Measurements from ENCODE around the gene NRXN2. TPM values are rescaled to one million over a fixed set of nuclear protein-coding genes. Genes with fewer than 3 reads are reported as not detected.

Gene NRXN2
- total and polyA plus RNA-seq, 10 of the 15 experiments (the other 5 are each of a cell fraction or from before 2014, with no cell fraction given): 0.03 to 1.4 (median 0.23) TPM

GRCh38 chr11:64722141-64723065 lies 594 bp downstream of the NRXN2 start (continued):
- TF ChIP-seq CEBPB (IDR thresholded peaks at IDR 0.05; ENCODE audit: borderline replicate concordance in 1 of 2, low read depth in 2 of 2, low read length in 2 of 2): no peak

- TF ChIP-seq SIN3A (IDR thresholded peaks at IDR 0.05; ENCODE audit: low read depth, low read length): no peak
- TF ChIP-seq SREBF2 (IDR thresholded peaks at IDR 0.05; ENCODE audit: low read length): no peak
- no peak for TF ChIP-seq CHD1 (IDR thresholded peaks at IDR 0.05; ENCODE audit: low read depth, low read length)
- TF ChIP-seq NR2F1 (conservative IDR thresholded peaks at IDR 0.05): no peak
- TF ChIP-seq NFYB (IDR thresholded peaks at IDR 0.05; ENCODE audit: insufficient read depth, low read depth, low read length): no peak
- no peak for TF ChIP-seq STAT3 (IDR thresholded peaks at IDR 0.05; ENCODE audit: low read depth, low read length)
- no peak for TF ChIP-seq MXI1 (IDR thresholded peaks at IDR 0.05; ENCODE audit: low read depth, low read length)
- TF ChIP-seq CBX5 (IDR thresholded peaks at IDR 0.05; ENCODE audit: low read depth): no peak
- no peak for TF ChIP-seq LARP7 (IDR thresholded peaks at IDR 0.05)
- TF ChIP-seq NKRF (conservative IDR thresholded peaks at IDR 0.05): no peak
- TF ChIP-seq SREBF1 (IDR thresholded peaks at IDR 0.05; ENCODE audit: low read length): no peak
- no peak for TF ChIP-seq BHLHE40 (IDR thresholded peaks at IDR 0.05; ENCODE audit: borderline replicate concordance in 1 of 2, low read depth in 2 of 2, low read length in 1 of 2)
- TF ChIP-seq ZZZ3 (IDR thresholded peaks at IDR 0.05; ENCODE audit: control insufficient read depth, insufficient read length, low read depth): no peak
- no peak for TF ChIP-seq BCLAF1 (IDR thresholded peaks at IDR 0.05)
- TF ChIP-seq MYC (IDR thresholded peaks at IDR 0.05; ENCODE audit: insufficient read depth, insufficient read length, insufficient replicate concordance, low read length, severe bottlenecking): no peak
- Histone ChIP-seq H3K36me3 (ENCODE audit: control insufficient read depth in 2 of 2, insufficient read depth in 2 of 2, low read length in 1 of 2) (no peaks in the 10 kb centered on the region; a peak in 1 of 4 replicates), H3K27ac (ENCODE audit: control insufficient read depth, insufficient read depth) (no peak overlapping the region), H3K4me2 (ENCODE audit: control insufficient read depth, insufficient read depth) (no peak overlapping the region), H3K79me2 (ENCODE audit: control insufficient read depth, insufficient read depth, low read length) (no peaks in the 10 kb centered on the region), H3K4me3 (no peak overlapping the region), H3K4me1 (ENCODE audit: control insufficient read depth, insufficient read depth, low read length) (peaks cover 10% of the 10 kb centered on the region), H3K9ac (ENCODE audit: control insufficient read depth, insufficient read depth, low read length) (no peak overlapping the region), H2AFZ (ENCODE audit: control insufficient read depth, low read depth, low read length) (no peak overlapping the region), H3K27me3 (replicated peaks in 1 of 2; ENCODE audit: control insufficient read depth in 2 of 2, insufficient read depth in 2 of 2, low read length in 1 of 2) (peaks cover 3 to 9% of the 10 kb centered on the region in 2 experiments; a peak in 2 of 4 replicates), H3K9me3 (replicated peaks; ENCODE audit: control insufficient read depth, insufficient read depth, low read length) (no peaks in the 10 kb centered on the region), H4K20me1 (ENCODE audit: control insufficient read depth, insufficient read depth) (no peaks in the 10 kb centered on the region)
- ChIA-PET RAD21 (ENCODE audit: unreplicated experiment) (no interaction called here), SMC1A (ENCODE audit: uncharacterized antibody, unreplicated experiment) (interaction anchor here (0.6 kb wide), 1 partner anchor 16 kb away, joined by 3 read pairs; no protein-coding TSS in a partner anchor), CTCF (interaction anchor here (1.4 to 1.8 kb wide), 2 partner anchors 17 to 33 kb away, joined by 4 to 9 read pairs; no protein-coding TSS in a partner anchor), POLR2A (no interaction called here)
- FAIRE-seq (no peak), ATAC-seq (no peak), DNase-seq (ENCODE audit: low read depth, low spot score) (no peak)
- WGBS (ENCODE audit: insufficient coverage, insufficient replicate concordance, low lambda C conversion rate, missing lambda C conversion rate): 41% methylated on average over 3 of the region's 3 CpGs
- in situ Hi-C loops (cut with MboI): no loop called here
- intact Hi-C loops (cut with micrococcal nuclease; ENCODE audit: unreplicated experiment): no loop called here
- BruUV-seq (replicated peaks): no TSS peak
These were observed 1.7 kb downstream of the NRXN2 start for GRCh38 chr11:64721359-64721699.
